Liver (tissue), 9 donors: ENCODE results near the gene DCAF8. TPM values are rescaled to one million over a fixed set of nuclear protein-coding genes. Genes with fewer than 3 reads are reported as not detected.

Experiments used
- DNase-seq: peaks from one replicate; pipeline ENCODE4 v3.0.0-alpha.2; 2017; ENCODE audit warnings: low spot score
- H3K27ac ChIP-seq, 2 donors: one replicate each; pipeline ENCODE4 v1.7.0; 2013; ENCODE audit warnings: inconsistent platforms in 2 of 2, low read length in 2 of 2, control low read depth in 1 of 2, low read depth in 1 of 2, mild to moderate bottlenecking in 1 of 2
- H3K27me3 ChIP-seq, 4 donors: one replicate each; pipeline versions ENCODE4 v1.6.1 to v1.7.0; 2013; ENCODE audit warnings: low read length in 3 of 4, inconsistent platforms in 1 of 4, mild to moderate bottlenecking in 1 of 4, moderate library complexity in 1 of 4; ENCODE audit not compliant: control insufficient read depth in 4 of 4, insufficient read depth in 4 of 4
- H3K36me3 ChIP-seq, 4 donors: one replicate each; pipeline versions ENCODE4 v1.6.1 to v1.7.0; 2013; ENCODE audit warnings: low read length in 3 of 4, mild to moderate bottlenecking in 3 of 4, low read depth in 1 of 4, moderate library complexity in 1 of 4; ENCODE audit not compliant: control insufficient read depth in 4 of 4, insufficient read depth in 3 of 4
- H3K4me1 ChIP-seq, 4 donors: one replicate each; pipeline versions ENCODE4 v1.6.1 to v1.7.0; 2013; ENCODE audit warnings: low read length in 3 of 4, mild to moderate bottlenecking in 3 of 4, moderate library complexity in 1 of 4; ENCODE audit not compliant: control insufficient read depth in 4 of 4, insufficient read depth in 4 of 4
- H3K4me3 ChIP-seq, 3 donors: one replicate each; pipeline versions ENCODE4 v1.6.1 to v1.7.0; 2013; ENCODE audit warnings: low read length in 3 of 3, control low read depth in 1 of 3, low read depth in 1 of 3, mild to moderate bottlenecking in 1 of 3
- H3K9ac ChIP-seq, 2 donors: one replicate each; pipeline ENCODE4 v1.7.0; 2013; ENCODE audit warnings: low read length in 2 of 2, mild to moderate bottlenecking in 2 of 2, moderate library complexity in 2 of 2, control low read depth in 1 of 2, low read depth in 1 of 2
- H3K9me3 ChIP-seq, 4 donors: one replicate each; pipeline versions ENCODE4 v1.6.1 to v1.7.0; 2013; ENCODE audit warnings: low read length in 3 of 4; ENCODE audit not compliant: control insufficient read depth in 4 of 4
- FOXA1 ChIP-seq: IDR thresholded peaks from 2 replicates; pipeline ENCODE4 v1.6.1; 2016; ENCODE audit warnings: antibody characterized with exemption
- HNF4A ChIP-seq, 2 donors: conservative IDR thresholded peaks; 2 replicates each; pipeline ENCODE4 v1.6.1; 2016; ENCODE audit warnings: antibody characterized with exemption in 2 of 2, mild to moderate bottlenecking in 2 of 2
- HNF4G ChIP-seq: IDR thresholded peaks from 2 replicates; pipeline ENCODE4 v1.6.1; 2016; ENCODE audit warnings: antibody characterized with exemption
- JUND ChIP-seq, 2 donors: IDR thresholded peaks; 2 replicates each; pipeline ENCODE4 v1.6.1; 2016; ENCODE audit warnings: antibody characterized with exemption in 2 of 2
- SP1 ChIP-seq: IDR thresholded peaks from 2 replicates; pipeline ENCODE4 v1.6.1; 2018; ENCODE audit warnings: antibody characterized with exemption, mild to moderate bottlenecking
- YY1 ChIP-seq: IDR thresholded peaks from 2 replicates; pipeline ENCODE4 v1.6.1; 2016; ENCODE audit warnings: antibody characterized with exemption, mild to moderate bottlenecking
- WGBS: extraction: QIAGEN DNeasy Blood & Tissue Kit; methylation state at CpG from one replicate; pipeline ENCODE4 v1.1.7; 2013; 5-methylcytosine and 5-hydroxymethylcytosine counted together
- polyA plus RNA-seq, 2 donors: library from polyadenylated mRNA; stranded (reverse) in 1 of 2; unstranded in 1 of 2; fragments of 200-250 nt in 1 of 2; fragments of >200 nt in 1 of 2; fragmentation: Nextera tagmentation in 1 of 2; extraction: Ambion mirVana in 1 of 2; gene quantifications; one replicate each; pipeline versions ENCODE4 v1.2.1 to v1.2.3, GENCODE V29; 2013 to 2015
- total RNA-seq, 2 donors: library from RNA; depleted of rRNA; stranded (reverse); fragments of >200 nt; gene quantifications; one replicate each; pipeline ENCODE4 v1.2.3, GENCODE V29; 2014
- TF ChIP-seq, protein P1 (sequence below): IDR thresholded peaks from 2 replicates; pipeline ENCODE4 v1.6.1; 2016; ENCODE audit warnings: antibody characterized with exemption, mild to moderate bottlenecking
- TF ChIP-seq, protein P2 (sequence below): IDR thresholded peaks from 2 replicates; pipeline ENCODE4 v1.6.1; 2016; ENCODE audit warnings: antibody characterized with exemption
- TF ChIP-seq, protein P3 (sequence below): fragments of 150-350 bp; IDR thresholded peaks from 2 replicates; pipeline ENCODE4 v1.5.1; 2017; ENCODE audit warnings: improper control_type of control experiment, low read depth, low read length; ENCODE audit not compliant: missing input control
- TF ChIP-seq, protein P4 (sequence below): IDR thresholded peaks from 2 replicates; pipeline ENCODE4 v1.6.1; 2016; ENCODE audit warnings: antibody characterized with exemption
- donor health status: healthy.
- donor health status: healthy.
- donor health status: healthy.
- donor health status: healthy.
- donor health status: healthy.

DCAF8 gene
- total and polyA plus RNA-seq, 4 donors, result 80.3 to 199 (median 102) TPM

DNA sequence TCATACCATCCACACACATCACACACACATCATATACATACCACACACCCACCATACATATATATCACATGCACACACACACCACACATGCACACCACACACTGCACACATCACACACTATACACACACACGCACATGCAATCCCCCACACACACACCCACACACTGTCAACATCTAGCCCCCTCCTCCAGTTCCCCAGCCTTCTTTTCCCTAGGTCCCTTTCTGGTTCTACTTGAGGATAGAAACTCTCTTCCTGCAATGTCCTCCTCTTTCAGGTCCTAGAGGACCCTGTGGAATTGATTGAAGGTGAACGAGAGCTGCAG, 67.7 kb downstream of the DCAF8 start:
- H3K4me3 ChIP-seq, result no peak overlapping the region
- H3K9me3 ChIP-seq, result no peaks in the 10 kb centered on the region
- no peak for DNase-seq
- H3K4me1 ChIP-seq, result peaks cover 2 to 7% (median 5%) of the 10 kb centered on the region in 4 donors
- no peak overlapping the region for H3K27ac ChIP-seq
- TF ChIP-seq HNF4A (conservative IDR thresholded peaks at IDR 0.05) (no peak), FOXA1 (no peak), HNF4G (no peak), JUND (IDR thresholded peaks at IDR 0.05) (no peak), YY1 (no peak)
- TF ChIP-seq, protein P1, sequence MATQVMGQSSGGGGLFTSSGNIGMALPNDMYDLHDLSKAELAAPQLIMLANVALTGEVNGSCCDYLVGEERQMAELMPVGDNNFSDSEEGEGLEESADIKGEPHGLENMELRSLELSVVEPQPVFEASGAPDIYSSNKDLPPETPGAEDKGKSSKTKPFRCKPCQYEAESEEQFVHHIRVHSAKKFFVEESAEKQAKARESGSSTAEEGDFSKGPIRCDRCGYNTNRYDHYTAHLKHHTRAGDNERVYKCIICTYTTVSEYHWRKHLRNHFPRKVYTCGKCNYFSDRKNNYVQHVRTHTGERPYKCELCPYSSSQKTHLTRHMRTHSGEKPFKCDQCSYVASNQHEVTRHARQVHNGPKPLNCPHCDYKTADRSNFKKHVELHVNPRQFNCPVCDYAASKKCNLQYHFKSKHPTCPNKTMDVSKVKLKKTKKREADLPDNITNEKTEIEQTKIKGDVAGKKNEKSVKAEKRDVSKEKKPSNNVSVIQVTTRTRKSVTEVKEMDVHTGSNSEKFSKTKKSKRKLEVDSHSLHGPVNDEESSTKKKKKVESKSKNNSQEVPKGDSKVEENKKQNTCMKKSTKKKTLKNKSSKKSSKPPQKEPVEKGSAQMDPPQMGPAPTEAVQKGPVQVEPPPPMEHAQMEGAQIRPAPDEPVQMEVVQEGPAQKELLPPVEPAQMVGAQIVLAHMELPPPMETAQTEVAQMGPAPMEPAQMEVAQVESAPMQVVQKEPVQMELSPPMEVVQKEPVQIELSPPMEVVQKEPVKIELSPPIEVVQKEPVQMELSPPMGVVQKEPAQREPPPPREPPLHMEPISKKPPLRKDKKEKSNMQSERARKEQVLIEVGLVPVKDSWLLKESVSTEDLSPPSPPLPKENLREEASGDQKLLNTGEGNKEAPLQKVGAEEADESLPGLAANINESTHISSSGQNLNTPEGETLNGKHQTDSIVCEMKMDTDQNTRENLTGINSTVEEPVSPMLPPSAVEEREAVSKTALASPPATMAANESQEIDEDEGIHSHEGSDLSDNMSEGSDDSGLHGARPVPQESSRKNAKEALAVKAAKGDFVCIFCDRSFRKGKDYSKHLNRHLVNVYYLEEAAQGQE, result no peak
- TF ChIP-seq, protein P2, sequence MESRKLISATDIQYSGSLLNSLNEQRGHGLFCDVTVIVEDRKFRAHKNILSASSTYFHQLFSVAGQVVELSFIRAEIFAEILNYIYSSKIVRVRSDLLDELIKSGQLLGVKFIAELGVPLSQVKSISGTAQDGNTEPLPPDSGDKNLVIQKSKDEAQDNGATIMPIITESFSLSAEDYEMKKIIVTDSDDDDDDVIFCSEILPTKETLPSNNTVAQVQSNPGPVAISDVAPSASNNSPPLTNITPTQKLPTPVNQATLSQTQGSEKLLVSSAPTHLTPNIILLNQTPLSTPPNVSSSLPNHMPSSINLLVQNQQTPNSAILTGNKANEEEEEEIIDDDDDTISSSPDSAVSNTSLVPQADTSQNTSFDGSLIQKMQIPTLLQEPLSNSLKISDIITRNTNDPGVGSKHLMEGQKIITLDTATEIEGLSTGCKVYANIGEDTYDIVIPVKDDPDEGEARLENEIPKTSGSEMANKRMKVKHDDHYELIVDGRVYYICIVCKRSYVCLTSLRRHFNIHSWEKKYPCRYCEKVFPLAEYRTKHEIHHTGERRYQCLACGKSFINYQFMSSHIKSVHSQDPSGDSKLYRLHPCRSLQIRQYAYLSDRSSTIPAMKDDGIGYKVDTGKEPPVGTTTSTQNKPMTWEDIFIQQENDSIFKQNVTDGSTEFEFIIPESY, result no peak
- H3K27me3 ChIP-seq, result no peaks in the 10 kb centered on the region
- 65% methylated on average over 2 of the region's 2 CpGs for WGBS
- no peaks in the 10 kb centered on the region for H3K36me3 ChIP-seq
- H3K9ac ChIP-seq, result no peak overlapping the region

DNA sequence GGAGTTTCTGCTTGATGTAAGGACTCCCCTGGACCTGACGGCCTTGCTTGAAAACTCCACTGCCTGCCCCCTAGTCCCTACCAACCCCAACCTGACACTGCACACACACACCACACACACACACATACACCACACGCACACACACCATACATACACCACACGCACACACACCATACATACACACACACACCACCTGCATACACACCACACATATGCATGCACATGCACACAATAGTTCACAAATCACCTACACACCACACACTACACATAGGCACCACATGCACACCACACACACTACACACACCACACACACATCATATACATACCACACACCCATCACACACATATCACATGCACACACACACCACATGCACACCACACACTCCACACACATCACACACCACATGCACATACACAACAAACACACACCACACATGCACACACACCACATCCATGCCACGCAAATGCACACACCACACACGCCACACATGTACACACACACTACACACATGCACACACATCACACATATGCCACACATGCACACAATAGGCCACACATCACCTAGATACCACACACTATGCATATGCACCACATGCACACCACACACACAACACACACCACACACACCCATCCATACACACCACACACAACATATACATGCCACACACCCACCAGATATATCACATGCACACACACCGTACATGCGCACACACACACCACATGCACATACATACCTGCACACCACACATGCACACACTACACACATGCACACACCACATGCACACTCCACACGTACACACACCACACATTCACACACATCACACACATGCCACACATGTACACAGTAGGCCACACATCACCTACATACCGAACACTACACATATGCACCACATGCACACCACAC, 68.3 kb downstream of the DCAF8 start:
- Histone ChIP-seq H3K9me3 (no peaks in the 10 kb centered on the region), H3K4me1 (peaks cover 2 to 7% (median 5%) of the 10 kb centered on the region in 4 donors), H3K4me3 (no peak overlapping the region), H3K27me3 (no peaks in the 10 kb centered on the region), H3K27ac (no peak overlapping the region), H3K9ac (no peak overlapping the region), H3K36me3 (no peaks in the 10 kb centered on the region)
- TF ChIP-seq HNF4A (conservative IDR thresholded peaks at IDR 0.05), result no peak
- TF ChIP-seq, protein P3, sequence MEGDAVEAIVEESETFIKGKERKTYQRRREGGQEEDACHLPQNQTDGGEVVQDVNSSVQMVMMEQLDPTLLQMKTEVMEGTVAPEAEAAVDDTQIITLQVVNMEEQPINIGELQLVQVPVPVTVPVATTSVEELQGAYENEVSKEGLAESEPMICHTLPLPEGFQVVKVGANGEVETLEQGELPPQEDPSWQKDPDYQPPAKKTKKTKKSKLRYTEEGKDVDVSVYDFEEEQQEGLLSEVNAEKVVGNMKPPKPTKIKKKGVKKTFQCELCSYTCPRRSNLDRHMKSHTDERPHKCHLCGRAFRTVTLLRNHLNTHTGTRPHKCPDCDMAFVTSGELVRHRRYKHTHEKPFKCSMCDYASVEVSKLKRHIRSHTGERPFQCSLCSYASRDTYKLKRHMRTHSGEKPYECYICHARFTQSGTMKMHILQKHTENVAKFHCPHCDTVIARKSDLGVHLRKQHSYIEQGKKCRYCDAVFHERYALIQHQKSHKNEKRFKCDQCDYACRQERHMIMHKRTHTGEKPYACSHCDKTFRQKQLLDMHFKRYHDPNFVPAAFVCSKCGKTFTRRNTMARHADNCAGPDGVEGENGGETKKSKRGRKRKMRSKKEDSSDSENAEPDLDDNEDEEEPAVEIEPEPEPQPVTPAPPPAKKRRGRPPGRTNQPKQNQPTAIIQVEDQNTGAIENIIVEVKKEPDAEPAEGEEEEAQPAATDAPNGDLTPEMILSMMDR, result no peak
- TF ChIP-seq, protein P2, result no peak
- TF ChIP-seq, protein P4, sequence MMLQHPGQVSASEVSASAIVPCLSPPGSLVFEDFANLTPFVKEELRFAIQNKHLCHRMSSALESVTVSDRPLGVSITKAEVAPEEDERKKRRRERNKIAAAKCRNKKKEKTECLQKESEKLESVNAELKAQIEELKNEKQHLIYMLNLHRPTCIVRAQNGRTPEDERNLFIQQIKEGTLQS, result no peak
- no peak for TF ChIP-seq SP1
- DNase-seq, result no peak
- WGBS, result 87% methylated on average over 9 of the region's 9 CpGs
